CD14-positive monocyte (primary cell): Measurements from ENCODE around the gene LAG3. TPM values are rescaled to one million over a fixed set of nuclear protein-coding genes. Genes with fewer than 3 reads are reported as not detected.
A peak's percentile ranks its signal among the peaks of the same experiment; 100 is the strongest.

Source experiments
- DNase-seq, 3 donors: peaks; one replicate each; pipeline ENCODE4 v3.0.0-alpha.2; 2011 to 2022
- H2AFZ ChIP-seq: 2 replicates; pipeline ENCODE4 v1.6.0; 2012; ENCODE audit warnings: mild to moderate bottlenecking, low read depth, low read length, inconsistent platforms; ENCODE audit not compliant: insufficient read depth, poor library complexity, severe bottlenecking
- H3K27ac ChIP-seq, 2 donors: 1 replicate in 1 of 2; 2 replicates in 1 of 2; pipeline ENCODE4 v1.5.1; 2012 to 2013; ENCODE audit warnings: low read length in 2 of 2, control low read depth in 1 of 2, inconsistent platforms in 1 of 2, low read depth in 1 of 2, mild to moderate bottlenecking in 1 of 2
- H3K27me3 ChIP-seq, 2 donors: one replicate each; pipeline versions ENCODE4 v1.6.0 to v1.6.1; 2011 to 2013; ENCODE audit warnings: low read length in 2 of 2; ENCODE audit not compliant: control insufficient read depth in 2 of 2, insufficient read depth in 2 of 2
- H3K36me3 ChIP-seq, 2 donors: replicated peaks in 1 of 2; 1 replicate in 1 of 2; 2 replicates in 1 of 2; pipeline versions ENCODE4 v1.5.1 to v1.6.1; 2012 to 2013; ENCODE audit warnings: low read length in 2 of 2, control low read depth in 1 of 2, inconsistent platforms in 1 of 2, mild to moderate bottlenecking in 1 of 2; ENCODE audit not compliant: insufficient read depth in 2 of 2, control insufficient read depth in 1 of 2
- H3K4me1 ChIP-seq, 2 donors: 1 replicate in 1 of 2; 2 replicates in 1 of 2; pipeline versions ENCODE4 v1.5.1 to v1.6.1; 2012 to 2013; ENCODE audit warnings: low read length in 2 of 2, control low read depth in 1 of 2, inconsistent platforms in 1 of 2, mild to moderate bottlenecking in 1 of 2, moderate library complexity in 1 of 2; ENCODE audit not compliant: insufficient read depth in 2 of 2, control insufficient read depth in 1 of 2
- H3K4me2 ChIP-seq: replicated peaks from 2 replicates; pipeline ENCODE3; 2012; ENCODE audit warnings: low read length, moderate library complexity, mild to moderate bottlenecking; ENCODE audit not compliant: poor library complexity, severe bottlenecking; ENCODE audit errors: extremely low read depth
- H3K4me3 ChIP-seq, 3 experiments: fragments of 200-600 bp in 1 of 3; sonication (generic) in 1 of 3; replicated peaks in 1 of 3; 1 replicate in 2 of 3; 2 replicates in 1 of 3; pipeline ENCODE4 v1.5.1; 2011 to 2013; ENCODE audit warnings: low read length in 3 of 3, mild to moderate bottlenecking in 3 of 3, control low read depth in 2 of 3, low read depth in 2 of 3, inconsistent platforms in 1 of 3, moderate library complexity in 1 of 3
- H3K79me2 ChIP-seq: 2 replicates; pipeline ENCODE4 v1.6.0; 2012; ENCODE audit warnings: mild to moderate bottlenecking, control low read depth, inconsistent platforms, low read length, moderate library complexity; ENCODE audit not compliant: insufficient read depth
- H3K9ac ChIP-seq: 2 replicates; pipeline ENCODE4 v1.6.0; 2017; ENCODE audit warnings: low read length, mild to moderate bottlenecking; ENCODE audit not compliant: insufficient read depth, poor library complexity, severe bottlenecking
- H3K9me3 ChIP-seq, 2 donors: replicated peaks in 1 of 2; 1 replicate in 1 of 2; 2 replicates in 1 of 2; pipeline versions ENCODE4 v1.5.1 to v1.6.1; 2012 to 2013; ENCODE audit warnings: low read length in 2 of 2, control low read depth in 1 of 2; ENCODE audit not compliant: control insufficient read depth in 1 of 2, insufficient read depth in 1 of 2
- H4K20me1 ChIP-seq: 2 replicates; pipeline ENCODE4 v1.6.0; 2012; ENCODE audit warnings: mild to moderate bottlenecking, low read length, control low read depth, moderate library complexity; ENCODE audit not compliant: insufficient read depth
- H3K27ac Mint-ChIP-seq, 7 donors: one replicate each; pipeline ENCODE4 v1.8.0; 2020; ENCODE audit warnings: mild to moderate bottlenecking in 7 of 7, mixed read lengths in 7 of 7, moderate library complexity in 6 of 7, inconsistent platforms in 2 of 7
- H3K27me3 Mint-ChIP-seq, 3 donors: one replicate each; pipeline ENCODE4 v1.8.0; 2021 to 2022; ENCODE audit warnings: low read depth in 3 of 3, mild to moderate bottlenecking in 3 of 3, mixed read lengths in 3 of 3, moderate library complexity in 3 of 3, inconsistent platforms in 1 of 3
- H3K36me3 Mint-ChIP-seq, 2 donors: one replicate each; pipeline ENCODE4 v1.8.0; 2020; ENCODE audit warnings: mixed read lengths in 2 of 2, inconsistent platforms in 1 of 2, mild to moderate bottlenecking in 1 of 2
- H3K4me1 Mint-ChIP-seq: one replicate; pipeline ENCODE4 v1.8.0; 2020; ENCODE audit warnings: mild to moderate bottlenecking, mixed read lengths
- H3K4me3 Mint-ChIP-seq, 2 donors: one replicate each; pipeline ENCODE4 v1.8.0; 2020; ENCODE audit warnings: mild to moderate bottlenecking in 2 of 2, mixed read lengths in 2 of 2, moderate library complexity in 1 of 2
- H3K9me3 Mint-ChIP-seq, 7 donors: one replicate each; pipeline ENCODE4 v1.8.0; 2020 to 2022; ENCODE audit warnings: mixed read lengths in 7 of 7, mild to moderate bottlenecking in 6 of 7, moderate library complexity in 6 of 7, inconsistent platforms in 2 of 7
- CTCF ChIP-seq: fragments of 200-600 bp; IDR thresholded peaks from one replicate; pipeline ENCODE4 v1.8.0; 2022; ENCODE audit warnings: antibody characterized with exemption, mild to moderate bottlenecking
- WGBS: methylation state at CpG from one replicate; pipeline ENCODE4 v1.1.5; 2013; ENCODE audit warnings: missing lambda C conversion rate; ENCODE audit not compliant: insufficient coverage; 5-methylcytosine and 5-hydroxymethylcytosine counted together
- intact Hi-C, 2 donors: fragments of 100-400 bp; cut with micrococcal nuclease; formaldehyde crosslinking; loops; one replicate each; pipeline versions ENCODE4 v1.15.0 to v1.15.1; 2023
- polyA plus RNA-seq, 3 donors: library from polyadenylated mRNA; depleted of rRNA in 1 of 3; unstranded in 2 of 3; stranded (reverse) in 1 of 3; fragments of 300-500 nt in 2 of 3; fragments of >200 nt in 1 of 3; fragmentation: Illumina TruSeq in 2 of 3; gene quantifications; 1 replicate in 2 of 3; 2 replicates in 1 of 3; pipeline ENCODE4 v1.2.3, GENCODE V29; 2012 to 2021

Gene LAG3
- polyA plus RNA-seq, 3 donors, result 0.04 TPM; not detected in 2

- H3K9me3 ChIP-seq, result no peaks in the 10 kb centered on the region
- H3K36me3 ChIP-seq, result peaks cover 23 to 27% of the 10 kb centered on the region in 2 donors
- H3K4me3 ChIP-seq, result peak overlapping the region in 2 of 3 experiments; percentile 61 to 80
- 100% methylated on average over 1 of the region's 7 CpGs for WGBS
- peaks cover 0 to 24% of the 10 kb centered on the region in 2 donors for H3K27me3 ChIP-seq
- peaks cover 24 to 43% of the 10 kb centered on the region in 2 donors for H3K4me1 ChIP-seq
- peaks cover under 1 to 4% (median 2%) of the 10 kb centered on the region in 7 donors for H3K9me3 Mint-ChIP-seq
- H3K9ac ChIP-seq, result no peak overlapping the region
- H4K20me1 ChIP-seq, result peaks cover 46% of the 10 kb centered on the region
- peak overlapping the region; percentile 88 for H3K4me2 ChIP-seq
- H3K27me3 Mint-ChIP-seq, result peaks cover 23 to 36% (median 25%) of the 10 kb centered on the region in 3 donors
- H3K27ac ChIP-seq, result no peak overlapping the region
- no peak for DNase-seq
- intact Hi-C loops, result loop anchor here in 1 of 2 donors (2.0 to 5.0 kb wide), 2 partner anchors 68 to 205 kb away; no protein-coding TSS in a partner anchor
- peaks cover 41% of the 10 kb centered on the region for H3K4me1 Mint-ChIP-seq
- H3K4me3 Mint-ChIP-seq, result peak overlapping the region; percentile 82 to 93
- H2AFZ ChIP-seq, result no peak overlapping the region
- TF ChIP-seq CTCF, result no peak
- H3K79me2 ChIP-seq, result peaks cover 5% of the 10 kb centered on the region
- peaks cover 46 to 48% of the 10 kb centered on the region in 2 donors for H3K36me3 Mint-ChIP-seq
- H3K27ac Mint-ChIP-seq, result peak overlapping the region in 2 of 7 donors; percentile 50 to 79
Observed at GRCh38 chr12:6822426-6823135, 50.3 kb downstream of the LAG3 start.

GRCh38 chr12:6823182-6824084 lies 51.1 kb downstream of the LAG3 start:
- peaks cover 15 to 18% of the 10 kb centered on the region in 2 donors for H3K36me3 ChIP-seq
- peaks cover 5% of the 10 kb centered on the region for H3K79me2 ChIP-seq
- intact Hi-C loops, result loop anchor here in 1 of 2 donors (2.0 to 5.0 kb wide), 2 partner anchors 69 to 206 kb away; no protein-coding TSS in a partner anchor
- TF ChIP-seq CTCF, result no peak
- H3K4me3 Mint-ChIP-seq, result peak overlapping the region in 1 of 2 donors; percentile 65
- peaks cover 40% of the 10 kb centered on the region for H4K20me1 ChIP-seq
- H3K27ac ChIP-seq, result no peak overlapping the region
- WGBS, result 100% methylated on average over 9 of the region's 12 CpGs
- no peak overlapping the region for H2AFZ ChIP-seq
- peaks cover 0 to 7% (median 4%) of the 10 kb centered on the region in 7 donors for H3K9me3 Mint-ChIP-seq
- no peak overlapping the region for H3K27ac Mint-ChIP-seq
- H3K27me3 Mint-ChIP-seq, result peaks cover 27 to 43% (median 28%) of the 10 kb centered on the region in 3 donors
- H3K4me1 Mint-ChIP-seq, result peaks cover 45% of the 10 kb centered on the region
- H3K4me2 ChIP-seq, result no peak overlapping the region
- DNase-seq, result no peak
- no peak overlapping the region for H3K4me3 ChIP-seq
- no peaks in the 10 kb centered on the region for H3K9me3 ChIP-seq
- no peak overlapping the region for H3K9ac ChIP-seq
- H3K27me3 ChIP-seq, result peaks cover 2 to 31% of the 10 kb centered on the region in 2 donors
- H3K36me3 Mint-ChIP-seq, result peaks cover 39% of the 10 kb centered on the region in 2 donors
- peaks cover 27 to 50% of the 10 kb centered on the region in 2 donors for H3K4me1 ChIP-seq
